ENCODE data around the gene SLC23A2.

DNA sequence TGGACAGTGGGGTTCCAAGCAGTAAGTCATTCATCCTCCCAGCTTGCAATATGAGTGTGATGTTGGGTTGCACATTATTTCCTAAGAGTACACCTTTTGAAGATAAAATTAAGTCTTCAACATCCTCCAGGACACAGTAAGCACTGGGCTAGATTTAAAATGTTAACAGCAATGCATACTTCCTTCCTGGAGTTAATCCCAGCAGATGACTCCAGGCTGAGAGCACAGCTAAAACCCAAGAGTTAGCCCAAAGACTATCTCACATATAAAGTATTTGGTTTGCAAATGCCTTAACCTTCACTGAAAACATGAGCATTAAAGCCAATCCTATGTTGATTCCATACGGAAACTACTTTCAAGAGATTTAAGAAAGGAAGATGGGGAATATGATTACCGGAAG is 69.2 kb downstream of the SLC23A2 start:
- TF ChIP-seq, protein P1, sequence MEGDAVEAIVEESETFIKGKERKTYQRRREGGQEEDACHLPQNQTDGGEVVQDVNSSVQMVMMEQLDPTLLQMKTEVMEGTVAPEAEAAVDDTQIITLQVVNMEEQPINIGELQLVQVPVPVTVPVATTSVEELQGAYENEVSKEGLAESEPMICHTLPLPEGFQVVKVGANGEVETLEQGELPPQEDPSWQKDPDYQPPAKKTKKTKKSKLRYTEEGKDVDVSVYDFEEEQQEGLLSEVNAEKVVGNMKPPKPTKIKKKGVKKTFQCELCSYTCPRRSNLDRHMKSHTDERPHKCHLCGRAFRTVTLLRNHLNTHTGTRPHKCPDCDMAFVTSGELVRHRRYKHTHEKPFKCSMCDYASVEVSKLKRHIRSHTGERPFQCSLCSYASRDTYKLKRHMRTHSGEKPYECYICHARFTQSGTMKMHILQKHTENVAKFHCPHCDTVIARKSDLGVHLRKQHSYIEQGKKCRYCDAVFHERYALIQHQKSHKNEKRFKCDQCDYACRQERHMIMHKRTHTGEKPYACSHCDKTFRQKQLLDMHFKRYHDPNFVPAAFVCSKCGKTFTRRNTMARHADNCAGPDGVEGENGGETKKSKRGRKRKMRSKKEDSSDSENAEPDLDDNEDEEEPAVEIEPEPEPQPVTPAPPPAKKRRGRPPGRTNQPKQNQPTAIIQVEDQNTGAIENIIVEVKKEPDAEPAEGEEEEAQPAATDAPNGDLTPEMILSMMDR (IDR thresholded peaks at IDR 0.05) = no peak
- TF ChIP-seq TCF7L2 (IDR thresholded peaks at IDR 0.05; ENCODE audit: low read depth, low read length) (no peak), POLR2AphosphoS5 (IDR thresholded peaks at IDR 0.05; ENCODE audit: low read depth, low read length) (no peak), SIN3A (IDR thresholded peaks at IDR 0.05; ENCODE audit: borderline replicate concordance, insufficient read depth, low read depth, low read length) (no peak)

Data from Panc1 (cell line).